Measurements from ENCODE around the gene GTPBP4. TPM values are rescaled to one million over a fixed set of nuclear protein-coding genes. Genes with fewer than 3 reads are reported as not detected.

The GTPBP4 gene
- total RNA-seq, 1 experiment from 2014 or later = 62.5 TPM

DNA sequence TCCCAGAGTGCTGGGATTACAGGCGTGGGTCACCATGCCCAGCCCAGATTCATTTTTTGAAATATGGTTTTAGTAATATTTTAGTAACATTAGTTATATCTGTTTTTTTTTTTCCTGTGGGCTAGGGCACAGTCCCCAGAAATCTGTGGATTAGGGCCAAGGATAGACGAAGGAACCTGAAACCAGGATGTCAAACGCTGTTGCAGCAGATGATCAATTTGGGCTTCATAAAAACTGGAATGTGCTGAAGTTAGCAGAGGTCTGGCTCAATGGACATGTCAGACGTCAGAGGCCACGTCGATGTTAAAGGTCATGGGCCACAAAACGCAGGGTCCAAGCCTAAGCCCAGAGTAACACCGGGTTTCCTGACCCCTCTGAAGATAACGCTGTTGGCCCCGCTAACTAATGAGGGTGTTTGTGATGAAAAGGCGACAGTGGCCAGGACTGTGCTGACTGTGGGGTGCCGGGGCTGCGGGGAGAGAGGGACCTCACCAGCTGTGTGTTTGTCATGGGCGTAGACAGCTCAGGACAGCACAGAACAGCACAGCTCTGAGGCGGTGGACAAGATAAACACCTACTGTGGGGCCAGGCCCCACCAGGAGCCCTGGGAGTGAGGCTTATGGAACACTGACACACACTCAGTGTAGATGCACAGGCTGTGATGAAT lies 23.8 kb upstream of the GTPBP4 start:
- ChIA-PET POLR2A (ENCODE audit: unreplicated experiment) (no interaction called here), CTCF (no interaction called here)
- Histone ChIP-seq H3K79me2 (ENCODE audit: low read depth) (no peaks in the 10 kb centered on the region), H3K9me2 (ENCODE audit: insufficient read depth) (no peaks in the 10 kb centered on the region), H3K9me3 (ENCODE audit: insufficient read depth, low read depth) (no peaks in the 10 kb centered on the region), H3K36me3 (ENCODE audit: low read depth) (no peaks in the 10 kb centered on the region), H3F3A (ENCODE audit: insufficient read depth, low read depth) (no peaks in the 10 kb centered on the region), H3K27me3 (ENCODE audit: insufficient read depth, low read depth) (peaks cover 16% of the 10 kb centered on the region; the same call in 1 of the 2 replicates), H3K4me2 (no peak overlapping the region), H3K4me3 (no peak overlapping the region), H4K20me1 (ENCODE audit: insufficient read depth) (no peaks in the 10 kb centered on the region), H3K4me1 (replicated peaks; ENCODE audit: insufficient read depth) (no peaks in the 10 kb centered on the region), H2AFZ (no peak overlapping the region), H3K27ac (no peak overlapping the region)
- TF ChIP-seq, protein P1, sequence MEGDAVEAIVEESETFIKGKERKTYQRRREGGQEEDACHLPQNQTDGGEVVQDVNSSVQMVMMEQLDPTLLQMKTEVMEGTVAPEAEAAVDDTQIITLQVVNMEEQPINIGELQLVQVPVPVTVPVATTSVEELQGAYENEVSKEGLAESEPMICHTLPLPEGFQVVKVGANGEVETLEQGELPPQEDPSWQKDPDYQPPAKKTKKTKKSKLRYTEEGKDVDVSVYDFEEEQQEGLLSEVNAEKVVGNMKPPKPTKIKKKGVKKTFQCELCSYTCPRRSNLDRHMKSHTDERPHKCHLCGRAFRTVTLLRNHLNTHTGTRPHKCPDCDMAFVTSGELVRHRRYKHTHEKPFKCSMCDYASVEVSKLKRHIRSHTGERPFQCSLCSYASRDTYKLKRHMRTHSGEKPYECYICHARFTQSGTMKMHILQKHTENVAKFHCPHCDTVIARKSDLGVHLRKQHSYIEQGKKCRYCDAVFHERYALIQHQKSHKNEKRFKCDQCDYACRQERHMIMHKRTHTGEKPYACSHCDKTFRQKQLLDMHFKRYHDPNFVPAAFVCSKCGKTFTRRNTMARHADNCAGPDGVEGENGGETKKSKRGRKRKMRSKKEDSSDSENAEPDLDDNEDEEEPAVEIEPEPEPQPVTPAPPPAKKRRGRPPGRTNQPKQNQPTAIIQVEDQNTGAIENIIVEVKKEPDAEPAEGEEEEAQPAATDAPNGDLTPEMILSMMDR (conservative IDR thresholded peaks at IDR 0.05) = no peak
- no peak for TF ChIP-seq EZH2 (IDR thresholded peaks at IDR 0.05; ENCODE audit: low read depth)
- no TSS peak for BruUV-seq (replicated peaks)
- no peak for DNase-seq
- intact Hi-C loops (cut with micrococcal nuclease; ENCODE audit: unreplicated experiment) = no loop called here

DNA sequence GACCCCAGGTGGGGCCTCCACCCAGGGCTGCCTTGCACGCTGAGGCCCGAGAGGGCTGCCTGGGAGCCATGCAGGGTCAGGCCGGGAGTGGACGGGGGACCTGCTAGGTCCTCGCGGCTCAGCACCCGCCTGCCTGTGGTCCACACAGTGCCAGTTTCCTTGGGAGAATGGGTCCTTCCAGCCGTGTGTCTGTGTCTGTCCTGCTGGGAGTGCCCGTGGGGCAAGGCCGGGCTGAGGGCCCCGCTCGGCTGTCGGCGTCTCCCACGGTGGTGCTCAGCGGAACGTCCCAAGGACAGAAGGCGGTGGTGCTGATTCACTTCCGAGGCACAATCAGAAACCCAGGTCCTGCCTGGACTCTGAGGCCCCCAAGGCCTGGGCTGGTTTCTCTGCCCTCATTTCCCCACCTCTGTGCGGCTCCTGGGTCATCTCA lies 23.2 kb upstream of the GTPBP4 start:
- Histone ChIP-seq H3K27me3 (ENCODE audit: insufficient read depth, low read depth) (peaks cover 13% of the 10 kb centered on the region; the same call in 1 of the 2 replicates), H2AFZ (no peak overlapping the region), H3K27ac (no peak overlapping the region), H3K79me2 (ENCODE audit: low read depth) (no peaks in the 10 kb centered on the region), H3K4me1 (replicated peaks; ENCODE audit: insufficient read depth) (no peaks in the 10 kb centered on the region), H3F3A (ENCODE audit: insufficient read depth, low read depth) (no peaks in the 10 kb centered on the region), H3K9me2 (ENCODE audit: insufficient read depth) (no peaks in the 10 kb centered on the region), H3K9me3 (ENCODE audit: insufficient read depth, low read depth) (no peaks in the 10 kb centered on the region), H3K4me2 (no peak overlapping the region), H3K4me3 (no peak overlapping the region), H3K36me3 (ENCODE audit: low read depth) (no peaks in the 10 kb centered on the region), H4K20me1 (ENCODE audit: insufficient read depth) (no peaks in the 10 kb centered on the region)
- TF ChIP-seq, protein P1 (conservative IDR thresholded peaks at IDR 0.05) = no peak
- no peak for TF ChIP-seq EZH2 (IDR thresholded peaks at IDR 0.05; ENCODE audit: low read depth)
- ChIA-PET CTCF (no interaction called here), POLR2A (ENCODE audit: unreplicated experiment) (no interaction called here)
- intact Hi-C loops (cut with micrococcal nuclease; ENCODE audit: unreplicated experiment) = no loop called here
- BruUV-seq (replicated peaks) = no TSS peak
- no peak for DNase-seq

DNA sequence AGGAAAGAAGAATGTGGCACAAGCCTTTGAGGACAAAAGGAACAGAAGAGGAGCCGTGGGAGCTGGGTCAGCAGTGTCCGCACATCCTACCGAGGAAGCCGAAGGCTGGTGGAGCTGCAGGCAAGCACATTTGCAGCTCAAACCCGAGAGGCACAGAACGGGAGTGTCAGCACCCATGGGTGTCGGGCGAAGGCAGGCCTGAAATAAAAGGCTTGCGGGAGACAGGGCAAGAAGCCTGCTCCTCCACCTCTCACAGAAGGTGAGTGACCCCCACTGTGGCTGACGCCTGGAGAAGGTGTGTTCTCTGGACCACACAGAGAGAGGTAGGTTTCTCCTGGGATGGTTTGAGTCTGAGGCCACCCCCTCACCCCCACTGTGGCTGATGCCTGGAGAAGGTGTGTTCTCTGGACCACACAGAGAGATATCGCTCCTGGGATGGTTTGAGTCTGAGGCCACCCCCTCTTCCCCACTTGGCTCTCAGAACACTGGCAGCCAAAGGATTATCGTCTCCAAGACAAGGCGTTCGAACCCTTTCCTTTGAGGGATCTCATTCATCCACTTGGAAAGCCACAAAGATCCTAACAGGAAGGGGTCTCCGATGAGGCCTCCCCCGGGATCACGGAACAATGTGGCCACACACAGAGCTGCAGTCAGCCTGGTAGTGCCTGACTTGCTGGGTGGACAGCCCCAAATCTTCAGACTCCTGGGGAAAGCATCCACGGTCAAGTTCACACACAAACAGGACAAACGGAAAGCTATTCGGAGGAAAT lies 21.6 kb upstream of the GTPBP4 start:
- ChIA-PET CTCF (no interaction called here), POLR2A (ENCODE audit: unreplicated experiment) (interaction anchor here (0.7 kb wide), 1 partner anchor 18 kb away, joined by 3 read pairs; no protein-coding TSS in a partner anchor)
- Histone ChIP-seq H3K79me2 (ENCODE audit: low read depth) (no peaks in the 10 kb centered on the region), H3K9me3 (ENCODE audit: insufficient read depth, low read depth) (no peaks in the 10 kb centered on the region), H4K20me1 (ENCODE audit: insufficient read depth) (no peaks in the 10 kb centered on the region), H3K4me1 (replicated peaks; ENCODE audit: insufficient read depth) (peaks cover 11% of the 10 kb centered on the region; the same call in 1 of the 2 replicates), H3K9me2 (ENCODE audit: insufficient read depth) (no peaks in the 10 kb centered on the region), H3K36me3 (ENCODE audit: low read depth) (no peaks in the 10 kb centered on the region), H3K4me2 (no peak overlapping the region), H3K27ac (no peak overlapping the region), H3F3A (ENCODE audit: insufficient read depth, low read depth) (no peaks in the 10 kb centered on the region), H3K4me3 (no peak overlapping the region), H3K27me3 (ENCODE audit: insufficient read depth, low read depth) (peaks cover 4% of the 10 kb centered on the region; the same call in 1 of the 2 replicates), H2AFZ (no peak overlapping the region)
- DNase-seq = no peak
- BruUV-seq (replicated peaks) = no TSS peak
- no peak for TF ChIP-seq EZH2 (IDR thresholded peaks at IDR 0.05; ENCODE audit: low read depth)
- TF ChIP-seq, protein P1 (conservative IDR thresholded peaks at IDR 0.05) = no peak
- intact Hi-C loops (cut with micrococcal nuclease; ENCODE audit: unreplicated experiment) = no loop called here

All from PC-9 (cell line).